HEK293 (cell line): ENCODE data around the gene MGAT4A.

Experiments used
- CTCF ChIA-PET: fragments of 350-600 bp; formaldehyde crosslinking; extraction: SDS; loops from one replicate; lab custom pipeline; 2021; ENCODE audit warnings: antibody characterized with exemption; lab: Yijun Ruan, JAX
- POLR2A ChIA-PET: fragments of 300-600 bp; formaldehyde crosslinking; extraction: SDS; loops from one replicate; lab custom pipeline; 2020; ENCODE audit warnings: antibody characterized with exemption, inconsistent platforms; lab: Yijun Ruan, JAX
- H3K27ac ChIP-seq: fragments of 200-500 bp; sonication (Bioruptor generic); 2 replicates; pipeline ENCODE4 v1.5.1; 2014; ENCODE audit warnings: low read depth, low read length, control low read depth, inconsistent platforms; ENCODE audit errors: extremely low read depth
- H3K36me3 ChIP-seq, 2 experiments: fragments of 200-500 bp in 1 of 2; sonication (Bioruptor generic) in 1 of 2; 1 replicate in 1 of 2; 2 replicates in 1 of 2; pipeline ENCODE4 v1.5.1; 2014 to 2017; ENCODE audit warnings: inconsistent platforms in 2 of 2, low read length in 2 of 2; ENCODE audit not compliant: control insufficient read depth in 2 of 2, insufficient read depth in 1 of 2
- H3K4me1 ChIP-seq: fragments of 200-500 bp; sonication (Bioruptor generic); 2 replicates; pipeline ENCODE4 v1.5.1; 2014; ENCODE audit warnings: mild to moderate bottlenecking, low read length, inconsistent platforms; ENCODE audit not compliant: control insufficient read depth, insufficient read depth
- H3K4me3 ChIP-seq: 2 replicates; pipeline ENCODE4 v1.5.1; 2011; ENCODE audit warnings: low read depth, mild to moderate bottlenecking, control low read depth, low read length, moderate library complexity
- H3K9me3 ChIP-seq: fragments of 200-500 bp; sonication (Bioruptor generic); 2 replicates; pipeline ENCODE4 v1.5.1; 2014; ENCODE audit warnings: low read depth, low read length, inconsistent platforms; ENCODE audit not compliant: control insufficient read depth, insufficient read depth
- BCL11A ChIP-seq: fragments of 450-650 bp; formaldehyde crosslinking; IDR thresholded peaks from 2 replicates; pipeline ENCODE4 v1.5.1; 2016; ENCODE audit warnings: low read depth, missing biosample characterization, missing genetic modification characterization
- KLF10 ChIP-seq: fragments of 450-650 bp; IDR thresholded peaks from 2 replicates; pipeline ENCODE4 v1.5.1; 2018; ENCODE audit warnings: missing biosample characterization, mild to moderate bottlenecking, missing genetic modification characterization
- KLF8 ChIP-seq: fragments of 450-650 bp; formaldehyde crosslinking; IDR thresholded peaks from 2 replicates; pipeline ENCODE4 v1.5.1; 2016; ENCODE audit warnings: missing biosample characterization, missing genetic modification characterization
- SP2 ChIP-seq: fragments of 450-650 bp; formaldehyde crosslinking; IDR thresholded peaks from 2 replicates; pipeline ENCODE4 v1.5.1; 2016; ENCODE audit warnings: missing biosample characterization, missing genetic modification characterization
- SP3 ChIP-seq: fragments of 450-650 bp; formaldehyde crosslinking; IDR thresholded peaks from 2 replicates; pipeline ENCODE4 v1.5.1; 2016; ENCODE audit warnings: missing biosample characterization, missing genetic modification characterization
- ZBTB20 ChIP-seq: fragments of 450-650 bp; formaldehyde crosslinking; IDR thresholded peaks from 2 replicates; pipeline ENCODE4 v1.5.1; 2016; ENCODE audit warnings: missing biosample characterization, missing genetic modification characterization
- ZBTB44 ChIP-seq: fragments of 450-650 bp; IDR thresholded peaks from 2 replicates; pipeline ENCODE4 v1.5.1; 2018; ENCODE audit warnings: missing biosample characterization, mild to moderate bottlenecking, missing genetic modification characterization
- ZBTB48 ChIP-seq: fragments of 450-650 bp; formaldehyde crosslinking; IDR thresholded peaks from 2 replicates; pipeline ENCODE4 v1.5.1; 2016; ENCODE audit warnings: missing biosample characterization, missing genetic modification characterization
- ZNF10 ChIP-seq: fragments of 450-650 bp; formaldehyde crosslinking; IDR thresholded peaks from 2 replicates; pipeline ENCODE4 v1.5.1; 2017; ENCODE audit warnings: missing biosample characterization, missing genetic modification characterization
- ZNF23 ChIP-seq: fragments of 450-650 bp; formaldehyde crosslinking; IDR thresholded peaks from 2 replicates; pipeline ENCODE4 v1.5.1; 2016; ENCODE audit warnings: missing biosample characterization, missing genetic modification characterization, borderline replicate concordance
- ZNF239 ChIP-seq: fragments of 450-650 bp; formaldehyde crosslinking; IDR thresholded peaks from 2 replicates; pipeline ENCODE4 v1.5.1; 2016; ENCODE audit warnings: missing biosample characterization, missing genetic modification characterization
- ZNF248 ChIP-seq: fragments of 450-650 bp; formaldehyde crosslinking; IDR thresholded peaks from 2 replicates; pipeline ENCODE4 v1.5.1; 2017; ENCODE audit warnings: missing biosample characterization, missing genetic modification characterization
- ZNF266 ChIP-seq: fragments of 450-650 bp; formaldehyde crosslinking; IDR thresholded peaks from 2 replicates; pipeline ENCODE4 v1.5.1; 2016; ENCODE audit warnings: missing biosample characterization, missing genetic modification characterization, low read depth
- ZNF398 ChIP-seq: fragments of 450-650 bp; formaldehyde crosslinking; IDR thresholded peaks from 2 replicates; pipeline ENCODE4 v1.5.1; 2017; ENCODE audit warnings: missing biosample characterization, missing genetic modification characterization
- ZNF510 ChIP-seq: fragments of 450-650 bp; formaldehyde crosslinking; IDR thresholded peaks from 2 replicates; pipeline ENCODE4 v1.5.1; 2018; ENCODE audit warnings: mild to moderate bottlenecking, missing genetic modification characterization, missing biosample characterization; ENCODE audit not compliant: insufficient replicate concordance
- ZNF549 ChIP-seq: fragments of 450-650 bp; IDR thresholded peaks from 2 replicates; pipeline ENCODE4 v1.5.1; 2018; ENCODE audit warnings: missing biosample characterization, missing genetic modification characterization, mild to moderate bottlenecking, inconsistent platforms, moderate library complexity
- ZNF792 ChIP-seq: fragments of 450-650 bp; formaldehyde crosslinking; IDR thresholded peaks from 2 replicates; pipeline ENCODE4 v1.5.1; 2016; ENCODE audit warnings: missing biosample characterization, missing genetic modification characterization
- TF ChIP-seq, protein P1 (sequence below): fragments of 450-650 bp; formaldehyde crosslinking; IDR thresholded peaks from 2 replicates; pipeline ENCODE4 v1.5.1; 2016; ENCODE audit warnings: missing biosample characterization, missing genetic modification characterization
- TF ChIP-seq, protein P2 (sequence below): fragments of 450-650 bp; formaldehyde crosslinking; IDR thresholded peaks from 2 replicates; pipeline ENCODE4 v1.5.1; 2016; ENCODE audit warnings: missing biosample characterization, missing genetic modification characterization

MGAT4A gene

GRCh38 chr2:98776136-98776535 lies 45.2 kb upstream of the MGAT4A start:
- H3K4me1 ChIP-seq: no peaks in the 10 kb centered on the region
- H3K27ac ChIP-seq: no peak overlapping the region
- ChIA-PET CTCF (interaction anchor here (0.5 to 0.9 kb wide), 2 partner anchors 18 to 1035 kb away, joined by 3 to 4 read pairs; no protein-coding TSS in a partner anchor), POLR2A (no interaction called here)
- no peaks in the 10 kb centered on the region for H3K36me3 ChIP-seq
- H3K4me3 ChIP-seq: no peak overlapping the region
- no peak for TF ChIP-seq ZNF549 (tag by site-specific recombination)
- no peaks in the 10 kb centered on the region for H3K9me3 ChIP-seq

- Histone ChIP-seq H3K4me3 (no peak overlapping the region), H3K4me1 (no peaks in the 10 kb centered on the region), H3K9me3 (no peaks in the 10 kb centered on the region), H3K27ac (no peak overlapping the region), H3K36me3 (no peaks in the 10 kb centered on the region)
- TF ChIP-seq SP3 (tag by site-specific recombination): no peak
- TF ChIP-seq ZBTB48: no peak
- no peak for TF ChIP-seq SP2
- TF ChIP-seq ZNF266 (tag by site-specific recombination): no peak
- no peak for TF ChIP-seq ZBTB20 (tag by site-specific recombination)
- TF ChIP-seq ZNF792 (tag by site-specific recombination): no peak
- TF ChIP-seq BCL11A: no peak
- no peak for TF ChIP-seq KLF8 (tag by site-specific recombination)
- TF ChIP-seq ZNF239 (tag by site-specific recombination): no peak
- no peak for TF ChIP-seq ZNF23 (tag by site-specific recombination)
- TF ChIP-seq, protein P1, sequence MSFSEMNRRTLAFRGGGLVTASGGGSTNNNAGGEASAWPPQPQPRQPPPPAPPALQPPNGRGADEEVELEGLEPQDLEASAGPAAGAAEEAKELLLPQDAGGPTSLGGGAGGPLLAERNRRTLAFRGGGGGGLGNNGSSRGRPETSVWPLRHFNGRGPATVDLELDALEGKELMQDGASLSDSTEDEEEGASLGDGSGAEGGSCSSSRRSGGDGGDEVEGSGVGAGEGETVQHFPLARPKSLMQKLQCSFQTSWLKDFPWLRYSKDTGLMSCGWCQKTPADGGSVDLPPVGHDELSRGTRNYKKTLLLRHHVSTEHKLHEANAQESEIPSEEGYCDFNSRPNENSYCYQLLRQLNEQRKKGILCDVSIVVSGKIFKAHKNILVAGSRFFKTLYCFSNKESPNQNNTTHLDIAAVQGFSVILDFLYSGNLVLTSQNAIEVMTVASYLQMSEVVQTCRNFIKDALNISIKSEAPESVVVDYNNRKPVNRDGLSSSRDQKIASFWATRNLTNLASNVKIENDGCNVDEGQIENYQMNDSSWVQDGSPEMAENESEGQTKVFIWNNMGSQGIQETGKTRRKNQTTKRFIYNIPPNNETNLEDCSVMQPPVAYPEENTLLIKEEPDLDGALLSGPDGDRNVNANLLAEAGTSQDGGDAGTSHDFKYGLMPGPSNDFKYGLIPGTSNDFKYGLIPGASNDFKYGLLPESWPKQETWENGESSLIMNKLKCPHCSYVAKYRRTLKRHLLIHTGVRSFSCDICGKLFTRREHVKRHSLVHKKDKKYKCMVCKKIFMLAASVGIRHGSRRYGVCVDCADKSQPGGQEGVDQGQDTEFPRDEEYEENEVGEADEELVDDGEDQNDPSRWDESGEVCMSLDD (tag by site-specific recombination): no peak
- no peak for TF ChIP-seq ZNF398 (tag by site-specific recombination)
- TF ChIP-seq ZNF10: no peak
- ChIA-PET POLR2A (no interaction called here), CTCF (interaction anchor here (0.5 to 0.9 kb wide), 2 partner anchors 17 to 1035 kb away, joined by 3 to 4 read pairs; no protein-coding TSS in a partner anchor)
Measured at GRCh38 chr2:98775146-98775986, 44.4 kb upstream of the MGAT4A start.

DNA sequence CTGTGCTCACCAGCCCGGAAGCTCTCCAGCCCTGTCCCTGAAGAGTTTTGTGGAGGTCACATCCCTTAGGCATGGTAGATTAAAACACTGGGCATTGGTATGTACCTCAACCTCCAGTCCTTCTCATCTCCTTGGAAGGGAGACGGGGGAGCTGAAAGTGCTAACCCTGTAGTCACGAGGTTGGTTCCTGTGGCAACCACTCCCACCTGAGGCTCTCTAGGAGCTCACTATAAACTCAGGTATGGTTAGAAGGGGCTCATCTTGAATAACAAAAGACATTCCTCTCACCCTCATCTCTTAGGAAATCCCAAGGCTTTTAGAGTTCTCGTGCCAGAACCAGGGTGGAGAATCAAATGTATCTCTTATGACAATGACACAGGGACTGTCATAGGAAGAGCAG lies 43.0 kb upstream of the MGAT4A start:
- POLR2A ChIA-PET: no interaction called here
- CTCF ChIA-PET: no interaction called here
- H3K27ac ChIP-seq: no peak overlapping the region
- TF ChIP-seq ZBTB44 (tag by site-specific recombination) (no peak), ZNF248 (tag by site-specific recombination) (no peak), KLF10 (tag by site-specific recombination) (no peak), ZNF510 (tag by site-specific recombination) (no peak)
- TF ChIP-seq, protein P2, sequence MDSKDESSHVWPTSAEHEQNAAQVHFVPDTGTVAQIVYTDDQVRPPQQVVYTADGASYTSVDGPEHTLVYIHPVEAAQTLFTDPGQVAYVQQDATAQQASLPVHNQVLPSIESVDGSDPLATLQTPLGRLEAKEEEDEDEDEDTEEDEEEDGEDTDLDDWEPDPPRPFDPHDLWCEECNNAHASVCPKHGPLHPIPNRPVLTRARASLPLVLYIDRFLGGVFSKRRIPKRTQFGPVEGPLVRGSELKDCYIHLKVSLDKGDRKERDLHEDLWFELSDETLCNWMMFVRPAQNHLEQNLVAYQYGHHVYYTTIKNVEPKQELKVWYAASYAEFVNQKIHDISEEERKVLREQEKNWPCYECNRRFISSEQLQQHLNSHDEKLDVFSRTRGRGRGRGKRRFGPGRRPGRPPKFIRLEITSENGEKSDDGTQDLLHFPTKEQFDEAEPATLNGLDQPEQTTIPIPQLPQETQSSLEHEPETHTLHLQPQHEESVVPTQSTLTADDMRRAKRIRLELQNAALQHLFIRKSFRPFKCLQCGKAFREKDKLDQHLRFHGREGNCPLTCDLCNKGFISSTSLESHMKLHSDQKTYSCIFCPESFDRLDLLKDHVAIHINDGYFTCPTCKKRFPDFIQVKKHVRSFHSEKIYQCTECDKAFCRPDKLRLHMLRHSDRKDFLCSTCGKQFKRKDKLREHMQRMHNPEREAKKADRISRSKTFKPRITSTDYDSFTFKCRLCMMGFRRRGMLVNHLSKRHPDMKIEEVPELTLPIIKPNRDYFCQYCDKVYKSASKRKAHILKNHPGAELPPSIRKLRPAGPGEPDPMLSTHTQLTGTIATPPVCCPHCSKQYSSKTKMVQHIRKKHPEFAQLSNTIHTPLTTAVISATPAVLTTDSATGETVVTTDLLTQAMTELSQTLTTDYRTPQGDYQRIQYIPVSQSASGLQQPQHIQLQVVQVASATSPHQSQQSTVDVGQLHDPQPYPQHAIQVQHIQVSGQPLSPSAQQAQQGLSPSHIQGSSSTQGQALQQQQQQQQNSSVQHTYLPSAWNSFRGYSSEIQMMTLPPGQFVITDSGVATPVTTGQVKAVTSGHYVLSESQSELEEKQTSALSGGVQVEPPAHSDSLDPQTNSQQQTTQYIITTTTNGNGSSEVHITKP: no peak

More for the DNA sequence above, 43.0 kb upstream of the MGAT4A start:
- no peaks in the 10 kb centered on the region for H3K9me3 ChIP-seq
- no peaks in the 10 kb centered on the region for H3K4me1 ChIP-seq
- H3K36me3 ChIP-seq: no peaks in the 10 kb centered on the region
- H3K4me3 ChIP-seq: no peak overlapping the region
